Sigmoid colon (tissue), 4 donors: ENCODE data around the gene ZNF664.
A peak's percentile ranks its signal among the peaks of the same experiment; 100 is the strongest.

Source experiments
- EP300 ChIP-seq, 4 donors: sonication (generic); formaldehyde crosslinking; IDR thresholded peaks; one replicate each; pipeline ENCODE4 v1.6.1; 2017; ENCODE audit warnings: antibody characterized with exemption in 4 of 4
- POLR2A ChIP-seq, 2 donors: fragments of 450-650 bp; IDR thresholded peaks; one replicate each; pipeline ENCODE4 v1.6.1; 2016; ENCODE audit warnings: antibody characterized with exemption in 2 of 2, mild to moderate bottlenecking in 2 of 2, moderate library complexity in 2 of 2
- TF ChIP-seq, protein P1 (sequence below), 4 experiments: fragments of 450-650 bp in 3 of 4; fragments of 200-600 bp in 1 of 4; IDR thresholded peaks; one replicate each; pipeline ENCODE4 v1.5.1; 2016 to 2019; ENCODE audit warnings: antibody characterized with exemption in 4 of 4, mild to moderate bottlenecking in 3 of 4, moderate library complexity in 2 of 4

DNA sequence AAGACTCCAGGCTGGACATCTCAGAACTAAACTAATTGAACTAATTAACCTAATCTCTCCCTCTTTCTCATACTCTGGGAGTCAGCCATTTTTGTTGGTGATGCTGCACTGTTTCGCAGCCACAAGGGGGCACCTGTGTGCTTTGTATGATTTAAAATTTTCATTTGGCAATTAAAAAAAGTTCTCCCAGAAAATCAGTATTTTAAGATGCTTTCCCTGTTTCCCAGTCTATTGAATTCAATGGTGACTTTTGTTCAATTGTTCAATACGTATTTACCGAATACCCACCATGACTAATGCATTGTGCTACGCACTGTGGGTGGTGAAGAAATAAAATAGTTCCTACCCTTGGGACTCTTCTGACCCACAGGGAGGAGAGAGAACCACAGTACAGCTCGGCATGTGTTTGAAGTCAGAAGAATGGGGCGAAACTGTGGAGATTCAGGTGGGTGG lies 63.7 kb downstream of the ZNF664 start:
- TF ChIP-seq POLR2A (IDR thresholded peaks at IDR 0.05) (no peak), EP300 (IDR thresholded peaks at IDR 0.05) (no peak)
- TF ChIP-seq, protein P1, sequence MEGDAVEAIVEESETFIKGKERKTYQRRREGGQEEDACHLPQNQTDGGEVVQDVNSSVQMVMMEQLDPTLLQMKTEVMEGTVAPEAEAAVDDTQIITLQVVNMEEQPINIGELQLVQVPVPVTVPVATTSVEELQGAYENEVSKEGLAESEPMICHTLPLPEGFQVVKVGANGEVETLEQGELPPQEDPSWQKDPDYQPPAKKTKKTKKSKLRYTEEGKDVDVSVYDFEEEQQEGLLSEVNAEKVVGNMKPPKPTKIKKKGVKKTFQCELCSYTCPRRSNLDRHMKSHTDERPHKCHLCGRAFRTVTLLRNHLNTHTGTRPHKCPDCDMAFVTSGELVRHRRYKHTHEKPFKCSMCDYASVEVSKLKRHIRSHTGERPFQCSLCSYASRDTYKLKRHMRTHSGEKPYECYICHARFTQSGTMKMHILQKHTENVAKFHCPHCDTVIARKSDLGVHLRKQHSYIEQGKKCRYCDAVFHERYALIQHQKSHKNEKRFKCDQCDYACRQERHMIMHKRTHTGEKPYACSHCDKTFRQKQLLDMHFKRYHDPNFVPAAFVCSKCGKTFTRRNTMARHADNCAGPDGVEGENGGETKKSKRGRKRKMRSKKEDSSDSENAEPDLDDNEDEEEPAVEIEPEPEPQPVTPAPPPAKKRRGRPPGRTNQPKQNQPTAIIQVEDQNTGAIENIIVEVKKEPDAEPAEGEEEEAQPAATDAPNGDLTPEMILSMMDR (IDR thresholded peaks at IDR 0.05), result peak; percentile 39 to 90 (median 89)
